Type B pancreatic cell (in vitro differentiated cells): ENCODE results near the gene PAQR4. TPM values are rescaled to one million over a fixed set of nuclear protein-coding genes. Genes with fewer than 3 reads are reported as not detected.

Experiments
- DNase-seq: peaks from one replicate; pipeline ENCODE4 v3.0.0; 2021; ENCODE audit warnings: mixed read lengths; ENCODE audit not compliant: unreplicated experiment; ENCODE audit errors: extremely low spot score
- H3K27ac Mint-ChIP-seq: 2 replicates; pipeline ENCODE4 v1.8.0; 2021; ENCODE audit warnings: mild to moderate bottlenecking, mixed read lengths
- H3K27me3 Mint-ChIP-seq: 2 replicates; pipeline ENCODE4 v1.8.0; 2021; ENCODE audit warnings: mixed read lengths
- H3K36me3 Mint-ChIP-seq: 2 replicates; pipeline ENCODE4 v1.8.0; 2021; ENCODE audit warnings: mixed read lengths
- H3K4me1 Mint-ChIP-seq: one replicate; pipeline ENCODE4 v1.8.0; 2021; ENCODE audit warnings: mixed read lengths; ENCODE audit not compliant: unreplicated experiment
- H3K4me3 Mint-ChIP-seq: 2 replicates; pipeline ENCODE4 v1.8.0; 2021; ENCODE audit warnings: mild to moderate bottlenecking, mixed read lengths
- H3K9me3 Mint-ChIP-seq: 2 replicates; pipeline ENCODE4 v1.8.0; 2021; ENCODE audit warnings: mixed read lengths
- CTCF ChIP-seq: fragments of 200-600 bp; sonication (generic); conservative IDR thresholded peaks from 2 replicates; pipeline ENCODE4 v1.5.0; 2021; ENCODE audit warnings: antibody characterized with exemption, mild to moderate bottlenecking
- total RNA-seq: library from RNA; stranded (reverse); gene quantifications from 2 replicates; pipeline ENCODE4 v1.2.1, GENCODE V29; 2021; ENCODE audit warnings: low replicate concordance

PAQR4 gene
- total RNA-seq, 1 donor from 2014 or later, result 23.8 TPM

- no peak for TF ChIP-seq CTCF
- Mint-ChIP-seq H3K36me3 (peaks cover 3% of the 10 kb centered on the region), H3K4me1 (peaks cover 12% of the 10 kb centered on the region), H3K27ac (no peak overlapping the region), H3K27me3 (peaks cover 3% of the 10 kb centered on the region), H3K4me3 (no peak overlapping the region), H3K9me3 (no peaks in the 10 kb centered on the region)
- no peak for DNase-seq
Observed at GRCh38 chr16:2973093-2973492, 3.9 kb downstream of the PAQR4 start.

- Mint-ChIP-seq H3K4me1 (peaks cover 7% of the 10 kb centered on the region), H3K9me3 (no peaks in the 10 kb centered on the region), H3K36me3 (peaks cover 3% of the 10 kb centered on the region), H3K27me3 (no peaks in the 10 kb centered on the region), H3K27ac (no peak overlapping the region), H3K4me3 (no peak overlapping the region)
- TF ChIP-seq CTCF, result no peak
- DNase-seq, result no peak
Observed at GRCh38 chr16:2973605-2974318, 4.6 kb downstream of the PAQR4 start.

- Mint-ChIP-seq H3K4me3 (no peak overlapping the region), H3K4me1 (peaks cover 7% of the 10 kb centered on the region), H3K27ac (no peak overlapping the region), H3K9me3 (no peaks in the 10 kb centered on the region), H3K36me3 (peaks cover 3% of the 10 kb centered on the region), H3K27me3 (no peaks in the 10 kb centered on the region)
- TF ChIP-seq CTCF, result no peak
- DNase-seq, result no peak
Observed at GRCh38 chr16:2974319-2975056, 5.3 kb downstream of the PAQR4 start.

- DNase-seq, result no peak
- Mint-ChIP-seq H3K36me3 (peaks cover 3% of the 10 kb centered on the region), H3K4me1 (peaks cover 7% of the 10 kb centered on the region), H3K4me3 (no peak overlapping the region), H3K27ac (no peak overlapping the region), H3K27me3 (no peaks in the 10 kb centered on the region), H3K9me3 (no peaks in the 10 kb centered on the region)
- no peak for TF ChIP-seq CTCF
Observed at GRCh38 chr16:2975161-2975795, 6.1 kb downstream of the PAQR4 start.

- DNase-seq, result no peak
- Mint-ChIP-seq H3K27ac (no peak overlapping the region), H3K27me3 (no peaks in the 10 kb centered on the region), H3K4me1 (peaks cover 8% of the 10 kb centered on the region), H3K9me3 (no peaks in the 10 kb centered on the region), H3K36me3 (peaks cover 3% of the 10 kb centered on the region), H3K4me3 (no peak overlapping the region)
- no peak for TF ChIP-seq CTCF
Observed at GRCh38 chr16:2976201-2976600, 7.1 kb downstream of the PAQR4 start.
